HG03575 (cell line): Measurements from ENCODE around the gene GSTA2.
"Not testable (repeated sequence)": the region's sequence is repeated elsewhere in the genome, so short reads cannot be mapped to it uniquely, and the experiment has no call there.

Experiments used
- ATAC-seq: cut with Tn5 transposase; IDR thresholded peaks from one replicate; pipeline ENCODE4 v1.9.1; 2021; ENCODE audit not compliant: unreplicated experiment, insufficient number of reproducible peaks, low FRiP score; ENCODE audit errors: extremely low read depth

Gene GSTA2

GRCh38 chr6:52761673-52762491, 1.4 kb downstream of the GSTA2 start:
- ATAC-seq = not testable (repeated sequence)

GRCh38 chr6:52760105-52760765, 3.0 kb downstream of the GSTA2 start:
- no peak for ATAC-seq

DNA sequence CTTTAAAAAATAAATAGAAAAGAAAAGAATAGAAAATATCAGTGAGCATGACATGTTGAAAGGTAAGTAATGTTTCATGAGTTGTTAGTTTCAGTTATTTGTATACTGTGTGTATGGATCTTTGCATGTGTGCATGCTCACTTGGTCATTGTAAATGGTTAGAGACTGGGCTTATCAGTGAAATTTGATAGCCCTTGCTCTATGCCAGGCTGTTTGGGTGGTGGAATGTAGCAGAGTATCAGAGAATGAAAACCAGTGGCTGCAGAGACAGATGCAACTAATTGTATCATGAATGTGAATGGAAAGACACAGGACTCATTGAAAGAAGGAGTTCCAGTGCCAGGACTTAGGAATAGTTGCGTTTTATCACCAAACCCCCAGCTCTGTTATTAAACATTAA, 4.2 kb downstream of the GSTA2 start:
- ATAC-seq = no peak

DNA sequence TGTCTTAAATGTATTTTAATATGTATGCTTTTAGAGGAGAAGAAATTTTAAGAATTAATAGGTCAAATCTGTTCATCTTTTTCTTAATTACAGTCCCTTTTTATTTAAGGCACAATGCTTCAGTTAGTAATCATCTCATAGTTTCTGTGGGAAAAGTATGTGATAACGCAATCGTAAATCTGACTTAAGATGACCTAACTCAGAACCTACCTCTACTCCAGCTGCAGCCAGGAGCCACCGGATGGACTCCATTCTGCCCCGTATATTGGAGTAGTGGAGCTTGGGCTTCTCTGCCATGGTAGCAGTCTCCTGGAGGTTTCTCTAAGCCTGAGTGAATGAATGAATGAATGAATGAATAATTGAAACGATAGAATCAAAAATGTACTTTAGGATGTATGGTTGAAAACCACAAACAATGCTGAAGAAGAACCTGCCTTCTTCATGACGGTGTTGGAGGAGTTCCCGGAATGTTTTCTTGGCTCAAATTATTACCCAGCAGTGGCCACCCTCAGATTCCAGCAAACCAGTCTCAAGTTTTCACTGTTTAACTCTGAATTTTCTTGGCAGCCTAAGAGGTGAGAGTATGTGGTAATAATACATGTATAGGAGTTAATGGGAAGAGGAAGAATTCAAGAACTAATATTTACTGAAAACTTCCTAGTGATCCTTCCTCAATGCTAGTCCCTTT, 5.5 kb downstream of the GSTA2 start:
- not testable (repeated sequence) for ATAC-seq

- no peak for ATAC-seq
Observed at GRCh38 chr6:52754443-52754842, 8.8 kb downstream of the GSTA2 start.

- not testable (repeated sequence) for ATAC-seq
Observed at GRCh38 chr6:52753137-52753536, 10.1 kb downstream of the GSTA2 start.

DNA sequence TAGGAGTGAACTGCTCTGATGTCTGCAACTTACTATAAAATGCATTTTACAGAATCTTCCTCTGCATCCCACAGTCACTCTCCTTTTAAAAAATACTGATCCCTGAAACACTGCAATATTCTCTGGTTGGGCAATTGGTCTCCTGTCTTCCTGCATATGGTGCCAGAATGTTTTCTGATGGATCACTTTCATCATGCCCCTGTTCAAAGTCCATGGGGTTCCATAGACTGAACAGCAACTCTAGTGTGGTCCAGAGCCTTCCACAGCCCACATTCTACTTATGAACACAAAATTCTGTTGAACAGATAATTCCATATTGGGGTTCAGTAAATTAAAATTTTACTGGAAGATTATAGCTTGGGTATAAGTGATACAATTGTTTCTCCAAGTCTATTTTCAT, 11.0 kb downstream of the GSTA2 start:
- ATAC-seq = no peak

DNA sequence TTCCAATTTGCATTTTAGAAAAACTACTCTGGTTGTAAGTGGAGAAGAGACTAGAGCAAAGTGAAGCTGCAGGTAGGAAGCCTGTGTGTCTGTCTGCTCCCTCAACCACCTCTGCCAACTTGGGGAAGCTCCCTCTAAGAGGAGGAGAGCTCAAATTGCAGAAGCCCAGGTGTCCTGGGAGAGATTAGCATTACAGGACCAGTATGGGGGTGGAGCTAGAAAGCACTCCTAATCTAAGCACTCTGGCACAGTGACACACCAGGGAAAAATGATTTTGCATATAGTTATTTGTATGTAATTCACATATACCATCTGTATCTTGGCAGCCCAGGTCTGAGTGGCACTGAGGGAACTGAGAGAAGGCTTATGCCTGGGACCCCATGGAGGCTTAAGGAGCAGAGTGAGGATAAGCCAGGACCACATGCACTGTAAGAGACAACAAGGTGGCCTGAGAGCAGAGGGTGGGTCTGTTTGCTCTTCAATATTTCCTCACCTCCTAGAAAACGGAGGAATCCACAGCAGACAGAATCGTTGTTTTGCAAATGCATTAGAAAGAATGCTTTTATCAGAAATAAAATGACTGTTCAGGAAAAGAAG, 13.6 kb downstream of the GSTA2 start:
- no peak for ATAC-seq

DNA sequence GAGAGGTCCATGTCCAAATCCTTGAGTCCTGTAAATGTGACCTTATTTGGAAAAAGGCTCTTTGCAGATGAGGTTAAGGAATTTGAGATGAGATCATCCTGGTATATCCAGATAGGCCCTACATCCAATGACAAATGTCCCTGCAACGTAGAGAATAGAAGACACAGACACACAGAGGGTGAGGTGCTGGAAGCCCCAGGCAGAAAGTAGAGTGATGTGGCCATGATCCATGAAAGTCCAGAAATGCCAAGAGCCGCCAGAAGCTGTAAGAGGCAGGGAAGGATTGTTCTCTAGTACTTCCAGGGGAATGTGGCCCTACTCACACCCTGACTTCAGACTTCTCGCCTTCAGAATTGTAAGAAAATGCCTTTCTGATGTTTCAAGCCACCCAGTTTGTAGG, 16.0 kb downstream of the GSTA2 start:
- ATAC-seq = not testable (repeated sequence)

- no peak for ATAC-seq
Observed at GRCh38 chr6:52746213-52746612, 17.1 kb downstream of the GSTA2 start.

DNA sequence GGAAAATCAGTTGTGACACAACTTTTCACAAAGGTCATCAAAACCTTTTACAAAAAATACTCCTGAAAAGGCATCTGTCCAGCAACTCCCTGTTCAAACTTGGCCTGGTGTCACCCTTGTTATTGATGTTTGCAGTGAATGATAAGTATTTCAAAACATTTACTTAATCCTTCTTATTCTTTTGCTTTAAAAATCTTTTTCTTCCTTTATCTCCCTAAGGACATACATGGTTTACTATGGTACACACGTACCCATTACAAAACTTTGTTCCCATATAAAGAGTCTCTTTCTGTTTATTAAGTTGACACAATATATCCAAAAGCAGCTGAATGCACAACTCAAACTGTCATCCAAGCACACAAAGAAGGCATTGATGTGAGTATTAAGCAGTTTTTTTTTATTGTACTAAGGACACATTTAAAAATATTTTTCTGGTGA, 17.5 kb downstream of the GSTA2 start:
- no peak for ATAC-seq

- no peak for ATAC-seq
Observed at GRCh38 chr6:52741872-52742271, 21.4 kb downstream of the GSTA2 start.

GRCh38 chr6:52739627-52740026, 23.6 kb downstream of the GSTA2 start:
- ATAC-seq = no peak

- ATAC-seq = no peak
Observed at GRCh38 chr6:52739134-52739533, 24.1 kb downstream of the GSTA2 start.

GRCh38 chr6:52736145-52736544, 27.1 kb downstream of the GSTA2 start:
- ATAC-seq = no peak

DNA sequence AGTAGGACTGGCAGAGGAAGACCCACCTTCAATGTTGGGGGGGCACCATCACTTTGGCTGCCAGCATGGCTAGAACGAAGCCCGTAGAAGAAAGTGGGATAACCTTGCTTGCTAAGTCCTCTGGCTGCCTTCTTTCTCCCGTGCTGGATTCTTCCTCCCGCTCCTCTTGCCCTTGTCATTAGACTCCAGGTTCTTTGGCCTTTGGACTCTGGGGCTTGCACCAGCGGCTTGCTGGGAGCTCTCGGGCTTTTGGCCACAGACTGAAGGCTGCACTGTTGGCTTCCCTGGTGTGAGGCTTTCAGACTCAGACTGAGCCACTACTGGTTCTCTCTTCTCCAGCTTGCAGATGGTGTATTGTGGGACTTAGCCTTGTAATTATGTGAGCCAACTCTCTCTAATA, 28.2 kb downstream of the GSTA2 start:
- ATAC-seq = no peak

- ATAC-seq = no peak
Observed at GRCh38 chr6:52734072-52734471, 29.2 kb downstream of the GSTA2 start.

GRCh38 chr6:52733172-52733571, 30.1 kb downstream of the GSTA2 start:
- no peak for ATAC-seq

GRCh38 chr6:52731719-52732118, 31.6 kb downstream of the GSTA2 start:
- no peak for ATAC-seq

DNA sequence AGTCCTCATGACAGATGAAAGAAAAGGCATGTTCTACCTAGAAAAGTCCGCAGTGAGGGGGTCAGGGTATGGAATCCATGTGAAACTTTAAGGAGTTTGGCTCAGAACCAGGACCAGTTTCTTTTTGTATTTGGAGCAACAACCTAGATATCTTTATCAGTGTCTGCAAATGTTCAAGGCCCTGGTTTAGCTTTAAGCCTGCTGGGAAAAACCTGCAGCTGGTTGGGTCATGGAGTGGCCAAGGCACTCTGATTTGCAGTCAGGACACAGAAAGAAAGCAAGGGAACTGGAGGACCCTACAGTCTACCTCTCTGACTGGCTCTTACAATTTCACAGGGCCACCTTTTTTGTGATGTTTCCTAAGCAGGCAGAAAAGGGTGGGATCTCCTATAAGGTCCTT, 33.7 kb downstream of the GSTA2 start:
- ATAC-seq = no peak
